GM12874 (cell line): ENCODE data around the gene UGT2A1.

Experiments
- CTCF ChIP-seq: IDR thresholded peaks from 2 replicates; pipeline ENCODE4 v1.5.1; 2011; ENCODE audit warnings: low read depth, mild to moderate bottlenecking, control low read depth, low read length, moderate library complexity; ENCODE audit not compliant: insufficient read depth

Gene UGT2A1

GRCh38 chr4:69617083-69617694, 35.9 kb downstream of the UGT2A1 start:
- no peak for TF ChIP-seq CTCF

- no peak for TF ChIP-seq CTCF
Observed at GRCh38 chr4:69610484-69610883, 42.6 kb downstream of the UGT2A1 start.

- no peak for TF ChIP-seq CTCF
Observed at GRCh38 chr4:69601065-69601464, 52.0 kb downstream of the UGT2A1 start.

- TF ChIP-seq CTCF: no peak
Observed at GRCh38 chr4:69600013-69600412, 53.0 kb downstream of the UGT2A1 start.

GRCh38 chr4:69594382-69594781, 58.7 kb downstream of the UGT2A1 start:
- TF ChIP-seq CTCF: no peak

- TF ChIP-seq CTCF: no peak
Observed at GRCh38 chr4:69591364-69591763, 61.7 kb downstream of the UGT2A1 start.

GRCh38 chr4:69589884-69590283, 63.2 kb downstream of the UGT2A1 start:
- no peak for TF ChIP-seq CTCF
